ENCODE measurements around the gene HIPK3.
"Not testable (repeated sequence)": the region's sequence is repeated elsewhere in the genome, so short reads cannot be mapped to it uniquely, and the experiment has no call there.

HIPK3 gene

GRCh38 chr11:33259869-33260268 is 2.7 kb downstream of the HIPK3 start:
- DNase-seq: no peak

- not testable (repeated sequence) for DNase-seq
Observed at GRCh38 chr11:33261350-33261749, 4.2 kb downstream of the HIPK3 start.

- peak; percentile 9 for DNase-seq
Observed at GRCh38 chr11:33262011-33262645, 4.9 kb downstream of the HIPK3 start.

GRCh38 chr11:33263549-33263948 is 6.4 kb downstream of the HIPK3 start:
- no peak for DNase-seq

- DNase-seq: no peak
Observed at GRCh38 chr11:33264926-33265325, 7.7 kb downstream of the HIPK3 start.

- no peak for DNase-seq
Observed at GRCh38 chr11:33266393-33267215, 9.4 kb downstream of the HIPK3 start.

GRCh38 chr11:33268945-33269540 is 11.9 kb downstream of the HIPK3 start:
- no peak for DNase-seq

- no peak for DNase-seq
Observed at GRCh38 chr11:33269822-33270221, 12.6 kb downstream of the HIPK3 start.

- DNase-seq: no peak
Observed at GRCh38 chr11:33271059-33271458, 13.9 kb downstream of the HIPK3 start.

GRCh38 chr11:33272338-33273107 is 15.3 kb downstream of the HIPK3 start:
- no peak for DNase-seq

GRCh38 chr11:33273656-33274055 is 16.5 kb downstream of the HIPK3 start:
- no peak for DNase-seq

GRCh38 chr11:33280411-33280810 is 23.2 kb downstream of the HIPK3 start:
- no peak for DNase-seq

- no peak for DNase-seq
Observed at GRCh38 chr11:33281758-33282157, 24.6 kb downstream of the HIPK3 start.

- DNase-seq: no peak
Observed at GRCh38 chr11:33284818-33285217, 27.6 kb downstream of the HIPK3 start.

GRCh38 chr11:33290319-33290718 is 33.1 kb downstream of the HIPK3 start:
- DNase-seq: no peak

- DNase-seq: peak; percentile 82
Observed at GRCh38 chr11:33291004-33291777, 34.0 kb downstream of the HIPK3 start.

- DNase-seq: no peak
Observed at GRCh38 chr11:33292311-33292710, 35.1 kb downstream of the HIPK3 start.

GRCh38 chr11:33294224-33294623 is 37.0 kb downstream of the HIPK3 start:
- no peak for DNase-seq

- no peak for DNase-seq
Observed at GRCh38 chr11:33294797-33295196, 37.6 kb downstream of the HIPK3 start.

GRCh38 chr11:33296695-33297094 is 39.5 kb downstream of the HIPK3 start:
- no peak for DNase-seq

GRCh38 chr11:33303541-33303940 is 46.4 kb downstream of the HIPK3 start:
- DNase-seq: no peak

GRCh38 chr11:33306821-33307220 is 49.6 kb downstream of the HIPK3 start:
- DNase-seq: not testable (repeated sequence)
